Activated effector memory CD4-positive, alpha-beta T cell treated with anti-CD3 and anti-CD28 coated beads, Interleukin-2, amount 50 U/mL, for 16 hours (primary cell): Measurements from ENCODE around the gene ANKRD34C.
"Not testable (repeated sequence)": the region's sequence is repeated elsewhere in the genome, so short reads cannot be mapped to it uniquely, and the experiment has no call there.

ENCODE experiments used
- DNase-seq: peaks from one replicate; pipeline ENCODE4 v3.0.0-alpha.2; 2020

Gene ANKRD34C

GRCh38 chr15:79311901-79312553 is 29.5 kb downstream of the ANKRD34C start:
- DNase-seq = no peak

- no peak for DNase-seq
Measured at GRCh38 chr15:79314186-79314585, 31.7 kb downstream of the ANKRD34C start.

GRCh38 chr15:79314811-79315210 is 32.3 kb downstream of the ANKRD34C start:
- no peak for DNase-seq

DNA sequence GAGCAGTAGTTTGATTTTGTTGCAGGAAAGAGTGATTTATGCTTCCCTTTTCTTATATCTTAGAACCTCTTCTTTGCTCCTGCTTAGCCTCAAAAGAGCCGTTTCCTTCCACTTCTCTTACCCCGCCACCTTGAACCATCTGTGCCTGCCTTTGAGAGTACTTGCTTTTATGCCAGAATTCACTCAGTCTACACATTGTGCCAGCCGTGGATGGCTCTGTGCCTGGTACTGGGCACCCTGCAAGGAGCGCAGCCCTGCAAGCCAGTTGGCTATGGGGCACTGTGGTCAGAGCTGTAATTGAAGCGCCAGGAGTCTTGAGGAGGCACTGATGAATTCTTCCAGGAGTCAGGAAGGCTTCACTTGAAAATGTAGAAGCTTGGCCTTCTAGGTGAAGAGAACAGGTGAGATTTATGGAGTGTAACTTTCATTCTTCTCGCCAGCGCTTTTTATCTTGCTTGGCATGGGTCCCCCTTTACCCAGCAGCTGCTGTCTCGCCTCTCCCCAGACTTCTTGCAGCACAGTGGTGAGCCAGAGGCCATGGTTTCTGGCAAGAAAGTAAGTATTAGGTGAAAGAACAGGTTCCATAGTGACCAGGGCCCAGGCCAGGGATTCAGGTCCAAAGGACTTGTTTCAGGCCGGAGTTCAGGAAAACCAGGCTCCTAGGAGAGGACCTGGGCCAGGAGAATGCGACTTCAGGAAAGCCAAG is 33.3 kb downstream of the ANKRD34C start:
- no peak for DNase-seq

DNA sequence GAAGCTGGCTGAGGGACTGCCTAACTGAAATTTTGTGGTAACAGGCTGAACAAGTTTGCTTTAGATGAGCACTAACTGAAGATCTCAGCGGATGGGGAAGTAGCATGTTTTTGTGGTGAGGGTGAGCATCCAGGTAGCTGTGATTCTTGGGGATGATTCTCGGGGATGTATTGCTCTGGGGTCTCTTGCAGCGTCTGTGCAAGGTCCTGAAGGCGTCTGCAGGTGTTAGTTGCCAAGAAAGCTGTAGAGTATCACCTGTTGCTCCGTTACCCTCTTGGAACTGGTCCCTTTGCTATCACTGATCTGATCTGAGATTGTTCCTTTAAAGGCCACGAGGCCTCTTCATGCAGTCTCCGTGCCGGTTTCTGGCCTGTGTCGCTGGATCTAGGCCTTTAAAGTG is 34.3 kb downstream of the ANKRD34C start:
- DNase-seq = no peak

DNA sequence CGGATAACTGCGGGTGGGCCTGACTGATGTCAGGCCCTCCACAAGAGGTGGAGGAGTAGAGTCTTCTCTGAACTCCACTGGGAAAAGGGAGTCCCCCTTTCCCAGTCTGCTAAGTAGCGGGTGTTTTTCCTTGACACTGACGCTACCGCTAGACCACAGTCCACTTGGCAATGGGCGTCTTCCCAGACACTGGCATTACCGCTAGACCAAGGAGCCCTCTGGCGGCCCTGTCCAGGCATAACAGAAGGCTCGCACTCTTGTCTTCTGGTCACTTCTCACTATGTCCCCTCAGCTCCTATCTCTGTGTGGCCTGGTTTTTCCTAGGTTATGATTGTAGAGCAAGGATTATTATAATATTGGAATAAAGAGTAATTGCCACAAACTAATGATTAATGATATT is 37.5 kb downstream of the ANKRD34C start:
- DNase-seq = not testable (repeated sequence)

- no peak for DNase-seq
Measured at GRCh38 chr15:79321876-79322275, 39.4 kb downstream of the ANKRD34C start.

DNA sequence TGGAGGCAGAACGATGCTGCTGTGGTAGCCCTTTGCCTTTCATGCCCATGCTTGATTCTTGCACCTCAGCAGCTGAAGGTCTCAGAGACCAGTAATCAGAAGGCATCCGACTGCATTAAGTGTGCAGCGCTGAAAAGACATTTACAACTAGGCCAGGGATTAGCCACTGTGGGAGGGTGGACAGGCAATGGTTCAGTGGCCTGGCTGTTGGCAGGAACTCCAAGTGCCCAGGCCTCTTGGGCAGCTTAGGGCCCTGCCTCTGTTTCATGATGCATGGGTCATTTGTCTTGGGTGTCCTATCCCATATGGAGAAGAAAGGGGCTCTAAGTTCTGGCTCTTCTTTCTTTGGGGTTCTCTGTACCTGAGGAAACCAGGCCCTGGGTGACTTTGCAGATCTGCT is 39.8 kb downstream of the ANKRD34C start:
- DNase-seq = no peak

DNA sequence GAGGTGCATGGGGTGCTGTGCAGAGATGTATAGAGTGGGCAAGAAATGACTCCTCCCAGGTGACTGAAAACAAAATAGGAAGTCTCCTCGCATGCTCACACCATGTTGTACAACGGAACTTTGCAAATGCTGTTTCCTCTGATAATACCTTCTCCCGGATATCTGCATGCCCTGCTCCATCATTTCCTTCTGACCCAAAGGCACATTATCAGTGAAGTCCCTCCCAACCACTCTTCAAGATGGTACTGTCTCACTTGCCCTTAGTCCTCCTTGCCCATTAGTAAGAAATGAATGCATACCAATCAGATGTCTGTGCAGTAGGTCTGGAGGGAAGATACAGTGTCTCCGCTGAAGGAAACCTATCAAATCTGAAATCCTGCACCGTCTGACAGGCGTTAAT is 40.4 kb downstream of the ANKRD34C start:
- DNase-seq = no peak

- DNase-seq = no peak
Measured at GRCh38 chr15:79329171-79329611, 46.7 kb downstream of the ANKRD34C start.
